Activated CD8-positive, alpha-beta memory T cell treated with anti-CD3 and anti-CD28 coated beads for 36 hours (primary cell): ENCODE data around the gene RUVBL2. TPM values are rescaled to one million over a fixed set of nuclear protein-coding genes. Genes with fewer than 3 reads are reported as not detected.
"Not testable (repeated sequence)": the region's sequence is repeated elsewhere in the genome, so short reads cannot be mapped to it uniquely, and the experiment has no call there.

Experiments used
- CTCF ChIA-PET: fragments of 350-600 bp; sonication (Branson Sonifier 250); formaldehyde crosslinking; loops from one replicate; lab custom pipeline; 2021; ENCODE audit warnings: antibody characterized with exemption; lab: Charles Lee
- POLR2A ChIA-PET: fragments of 350-600 bp; sonication (Branson Sonifier 250); formaldehyde crosslinking; loops from one replicate; lab custom pipeline; 2021; ENCODE audit warnings: antibody characterized with exemption; lab: Charles Lee
- total RNA-seq, 2 experiments: library from RNA; stranded (reverse); gene quantifications; one replicate each; pipeline ENCODE4 v1.2.3, GENCODE V29; 2021

Gene RUVBL2
- total RNA-seq, 2 experiments from 2014 or later, result 173 to 175 TPM

GRCh38 chr19:49020342-49020741 is 26.7 kb downstream of the RUVBL2 start:
- POLR2A ChIA-PET, result no interaction called here

GRCh38 chr19:49020931-49021895 is 27.5 kb downstream of the RUVBL2 start:
- ChIA-PET POLR2A (no interaction called here), CTCF (interaction anchor here (1.1 kb wide), 1 partner anchor 21 kb away, joined by 4 read pairs; no protein-coding TSS in a partner anchor)

More at GRCh38 chr19:49020342-49020741, 26.7 kb downstream of the RUVBL2 start:
- CTCF ChIA-PET, result interaction anchor here (1.1 kb wide), 1 partner anchor 20 kb away, joined by 4 read pairs; no protein-coding TSS in a partner anchor

- ChIA-PET CTCF (interaction anchor here (0.6 kb wide), 1 partner anchor 1824 kb away, joined by 3 read pairs; no protein-coding TSS in a partner anchor), POLR2A (no interaction called here)
Observed at GRCh38 chr19:49022116-49022515, 28.4 kb downstream of the RUVBL2 start.

DNA sequence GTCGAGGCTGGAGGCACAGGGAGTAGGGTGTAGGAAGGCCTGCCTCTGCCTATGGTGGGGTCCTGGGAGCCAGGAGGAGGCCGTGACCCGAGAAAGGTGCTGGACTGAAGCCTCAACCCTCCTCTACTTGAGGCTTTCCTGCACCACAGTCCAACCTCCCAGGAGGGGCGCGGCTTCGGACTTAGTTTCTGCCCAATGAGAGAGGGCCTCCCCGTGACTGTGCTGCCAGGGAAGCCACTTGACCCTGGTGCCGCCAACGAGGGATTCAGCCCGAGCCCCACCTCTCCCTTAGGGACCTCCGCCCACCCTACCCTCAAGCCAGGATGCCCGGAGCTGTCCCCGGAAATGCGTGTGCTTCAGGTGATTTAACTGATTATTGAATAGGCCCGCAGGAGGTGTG is 30.5 kb downstream of the RUVBL2 start, which contains the start of gene CGB3:
CGB3 (minus strand) TSS at position 101 of the 400 bp plus-strand sequence. CDS start 362 bp downstream, outside the sequence.
- CTCF ChIA-PET, POLR2A ChIA-PET: not testable (repeated sequence)

- POLR2A ChIA-PET, CTCF ChIA-PET: not testable (repeated sequence)
Observed at GRCh38 chr19:49025088-49025487, 31.4 kb downstream of the RUVBL2 start.

- POLR2A ChIA-PET, CTCF ChIA-PET: not testable (repeated sequence)
Observed at GRCh38 chr19:49025599-49025998, 31.9 kb downstream of the RUVBL2 start.

DNA sequence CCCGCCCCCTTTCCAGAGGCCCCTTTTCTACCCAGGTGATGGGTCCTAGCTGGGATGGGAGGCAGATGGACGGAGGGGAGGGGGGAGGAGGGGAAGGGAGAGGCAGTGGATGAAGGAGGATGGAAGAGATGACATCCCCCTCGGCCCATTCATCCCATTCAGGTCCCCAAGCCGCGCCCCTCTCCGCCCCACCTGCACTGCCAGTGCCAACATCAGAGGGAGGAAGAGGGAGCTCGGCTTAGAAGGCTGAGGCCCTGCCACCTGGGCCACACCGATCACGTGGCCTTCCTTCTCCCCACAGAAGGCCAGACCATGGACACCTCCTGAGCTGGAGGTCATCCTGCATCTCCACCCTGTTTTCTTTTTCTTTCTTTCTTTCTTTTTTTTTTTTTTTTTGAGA is 35.0 kb downstream of the RUVBL2 start:
- CTCF ChIA-PET, result interaction anchor here (0.6 kb wide), 1 partner anchor 183 kb away, joined by 3 read pairs; no protein-coding TSS in a partner anchor

GRCh38 chr19:49029749-49030148 is 36.1 kb downstream of the RUVBL2 start:
- CTCF ChIA-PET, POLR2A ChIA-PET: not testable (repeated sequence)

More for the DNA sequence above, 35.0 kb downstream of the RUVBL2 start:
- POLR2A ChIA-PET, result not testable (repeated sequence)

DNA sequence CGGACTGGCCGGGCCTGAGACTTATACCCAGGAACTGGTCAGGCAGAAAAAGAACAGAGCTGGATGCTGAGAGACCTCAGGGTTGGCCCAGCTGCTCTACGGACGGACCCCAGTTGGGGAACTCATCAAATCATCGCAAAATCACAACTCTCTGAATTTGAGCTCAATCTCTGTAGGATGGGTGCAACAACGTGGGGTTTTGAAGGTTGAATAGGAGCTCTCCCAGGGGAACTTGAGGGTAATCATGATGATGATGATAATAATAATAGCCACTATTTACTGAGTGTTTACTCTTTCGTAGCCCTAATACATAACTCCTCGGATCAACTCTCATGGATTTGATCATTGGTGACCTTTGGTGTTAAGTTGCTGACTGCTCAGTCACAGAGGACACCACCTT is 36.6 kb downstream of the RUVBL2 start:
- POLR2A ChIA-PET, result not testable (repeated sequence)
- CTCF ChIA-PET, result interaction anchor here (0.6 kb wide), 1 partner anchor 546 kb away, joined by 3 read pairs; no protein-coding TSS in a partner anchor

GRCh38 chr19:49031642-49032301 is 38.1 kb downstream of the RUVBL2 start, which contains the start of gene CGB2:
CGB2 (plus strand) TSS chr19:49031890; CDS start chr19:49032096, 206 bp downstream.
- POLR2A ChIA-PET, result not testable (repeated sequence)

GRCh38 chr19:49036815-49037214 is 43.1 kb downstream of the RUVBL2 start, which contains the start of gene CGB1:
CGB1 (minus strand) TSS chr19:49036895; CDS start chr19:49036711, 184 bp downstream.
- POLR2A ChIA-PET, CTCF ChIA-PET: not testable (repeated sequence)

More at GRCh38 chr19:49031642-49032301, 38.1 kb downstream of the RUVBL2 start, which contains the start of gene CGB2:
- CTCF ChIA-PET, result interaction anchor here (0.6 kb wide), 1 partner anchor 291 kb away, joined by 3 read pairs; no protein-coding TSS in a partner anchor

GRCh38 chr19:49038111-49038510 is 44.4 kb downstream of the RUVBL2 start:
- CTCF ChIA-PET, result not testable (repeated sequence)
- POLR2A ChIA-PET, result interaction anchor here (0.5 kb wide), 1 partner anchor 157 kb away, joined by 7 read pairs; no protein-coding TSS in a partner anchor

DNA sequence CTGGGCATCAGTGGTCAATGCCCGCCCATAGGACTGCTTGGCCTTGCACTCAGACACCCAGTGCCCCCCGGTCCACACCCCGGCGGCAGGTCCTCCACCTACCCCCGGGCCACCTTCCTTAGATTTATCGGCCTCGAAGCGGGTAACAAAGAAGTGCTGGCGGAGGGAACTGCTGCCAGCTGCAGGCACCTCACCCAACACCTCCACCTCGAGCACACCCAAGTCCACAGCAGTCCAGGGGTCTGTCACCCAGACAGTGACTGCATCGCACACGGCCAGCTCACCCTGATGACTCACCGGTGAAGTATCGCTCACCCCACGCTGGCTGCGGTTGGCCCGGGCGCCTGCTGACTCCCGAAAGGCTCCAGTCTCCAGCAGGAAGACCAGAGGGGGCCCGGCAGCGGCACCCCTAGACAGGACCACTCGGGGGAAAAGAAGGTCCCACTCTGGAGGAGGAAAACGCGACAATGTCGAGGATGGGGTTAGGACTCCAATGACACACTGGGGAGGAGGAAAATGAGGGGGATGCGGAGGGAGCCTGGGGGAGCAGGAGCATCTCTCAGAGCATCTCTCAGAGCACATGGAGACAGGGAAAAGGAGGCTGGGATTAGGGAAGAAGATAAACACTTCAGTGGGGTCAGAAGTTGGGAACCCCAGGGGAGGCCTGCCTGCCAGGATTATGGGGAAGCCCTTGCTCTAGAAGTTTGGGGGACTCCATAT is 45.0 kb downstream of the RUVBL2 start:
- CTCF ChIA-PET, POLR2A ChIA-PET: not testable (repeated sequence)

- CTCF ChIA-PET, POLR2A ChIA-PET: not testable (repeated sequence)
Observed at GRCh38 chr19:49039736-49040135, 46.0 kb downstream of the RUVBL2 start.

DNA sequence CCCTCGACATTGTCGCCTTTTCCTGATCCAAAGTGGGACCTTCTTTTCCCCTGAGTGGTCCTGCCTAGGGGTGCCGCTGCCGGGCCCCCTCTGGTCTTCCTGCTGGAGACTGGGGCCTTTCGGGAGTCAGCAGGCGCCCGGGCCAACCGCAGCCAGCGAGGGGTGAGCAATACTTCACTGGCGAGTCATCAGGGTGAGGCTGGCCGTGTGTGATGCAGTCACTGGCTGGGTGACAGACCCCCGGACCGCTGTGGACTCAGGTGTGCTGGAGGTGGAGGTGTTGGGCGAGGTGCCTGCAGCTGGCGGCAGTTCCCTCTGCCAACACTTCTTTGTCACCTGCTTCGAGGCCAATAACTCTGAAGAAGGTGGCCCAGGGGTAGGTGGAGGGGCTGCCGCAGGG is 48.5 kb downstream of the RUVBL2 start:
- ChIA-PET CTCF (no interaction called here), POLR2A (no interaction called here)

GRCh38 chr19:49042666-49043065 is 49.0 kb downstream of the RUVBL2 start:
- CTCF ChIA-PET, POLR2A ChIA-PET: not testable (repeated sequence)

- POLR2A ChIA-PET, result not testable (repeated sequence)
Observed at GRCh38 chr19:49043548-49043947, 49.9 kb downstream of the RUVBL2 start, which contains the start of gene CGB5. CGB5 (plus strand) TSS chr19:49043848; CDS start chr19:49044210, 362 bp downstream.

GRCh38 chr19:49049011-49049410 is 55.3 kb downstream of the RUVBL2 start, which contains the start of gene CGB8:
CGB8 (minus strand) TSS chr19:49049111; CDS start chr19:49048739, 372 bp downstream.
- CTCF ChIA-PET, result not testable (repeated sequence)

More at GRCh38 chr19:49043548-49043947, 49.9 kb downstream of the RUVBL2 start, which contains the start of gene CGB5:
- CTCF ChIA-PET, result not testable (repeated sequence)

More at GRCh38 chr19:49049011-49049410, 55.3 kb downstream of the RUVBL2 start, which contains the start of gene CGB8:
- POLR2A ChIA-PET, result not testable (repeated sequence)
